GM19193 (cell line): ENCODE measurements around the gene ARFIP1.

Experiments used
- POLR2A ChIP-seq: IDR thresholded peaks from 4 replicates; pipeline ENCODE4 v1.6.1; 2011; ENCODE audit not compliant: insufficient read depth, insufficient read length; ENCODE audit errors: extremely low read depth

ARFIP1 gene

DNA sequence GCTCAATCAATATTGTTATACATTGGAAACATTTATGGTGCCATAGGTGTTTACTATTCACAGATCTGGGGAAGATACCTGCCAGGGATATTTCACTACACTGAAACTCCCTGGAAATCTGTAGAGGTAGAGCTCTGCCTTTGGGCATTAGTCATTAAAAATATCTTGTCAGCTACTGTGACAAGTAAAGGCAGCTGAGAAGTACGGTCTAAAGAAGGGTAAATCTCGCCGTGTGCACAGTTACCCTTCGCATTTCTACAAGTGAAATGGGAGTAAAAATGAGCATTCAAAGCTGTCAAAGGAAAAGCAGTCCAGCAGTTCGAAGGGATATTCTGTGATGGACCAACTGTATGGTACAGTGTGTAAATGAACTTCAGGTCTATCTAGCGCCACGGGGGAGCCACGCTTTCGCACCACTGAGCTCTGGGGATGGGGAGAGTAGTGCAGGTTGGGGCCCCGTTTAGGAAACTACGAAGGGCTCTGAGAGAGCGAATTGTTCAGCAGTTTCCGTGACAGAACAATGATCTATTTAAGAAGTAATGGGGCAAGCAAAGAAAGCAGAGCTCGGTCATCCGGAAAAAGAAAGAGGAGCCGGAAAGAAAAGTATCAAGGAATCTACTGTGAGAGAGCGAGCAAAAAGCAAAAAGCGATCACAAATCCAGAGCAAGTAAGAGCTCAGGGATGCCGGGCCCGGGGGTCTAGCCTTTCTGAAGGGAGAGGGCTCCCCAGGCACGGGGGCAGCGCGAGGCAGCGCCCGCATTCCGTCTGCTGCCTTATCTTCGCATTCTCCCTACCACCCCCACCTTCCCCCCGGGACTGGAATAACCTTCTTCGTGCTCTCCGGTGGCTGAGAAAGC is 870 bp upstream of the ARFIP1 start:
- no peak for TF ChIP-seq POLR2A

- no peak for TF ChIP-seq POLR2A
Observed at GRCh38 chr4:152780267-152780778, 569 bp downstream of the ARFIP1 start.

- no peak for TF ChIP-seq POLR2A
Observed at GRCh38 chr4:152784490-152785350, 5.0 kb downstream of the ARFIP1 start.

GRCh38 chr4:152785639-152786615 is 6.2 kb downstream of the ARFIP1 start:
- TF ChIP-seq POLR2A: no peak

GRCh38 chr4:152786627-152787026 is 6.9 kb downstream of the ARFIP1 start:
- no peak for TF ChIP-seq POLR2A

GRCh38 chr4:152795891-152796290 is 16.1 kb downstream of the ARFIP1 start:
- TF ChIP-seq POLR2A: no peak

GRCh38 chr4:152803541-152803940 is 23.8 kb downstream of the ARFIP1 start:
- TF ChIP-seq POLR2A: no peak

GRCh38 chr4:152805071-152805650 is 25.4 kb downstream of the ARFIP1 start:
- no peak for TF ChIP-seq POLR2A

- TF ChIP-seq POLR2A: no peak
Observed at GRCh38 chr4:152805818-152806217, 26.1 kb downstream of the ARFIP1 start.

DNA sequence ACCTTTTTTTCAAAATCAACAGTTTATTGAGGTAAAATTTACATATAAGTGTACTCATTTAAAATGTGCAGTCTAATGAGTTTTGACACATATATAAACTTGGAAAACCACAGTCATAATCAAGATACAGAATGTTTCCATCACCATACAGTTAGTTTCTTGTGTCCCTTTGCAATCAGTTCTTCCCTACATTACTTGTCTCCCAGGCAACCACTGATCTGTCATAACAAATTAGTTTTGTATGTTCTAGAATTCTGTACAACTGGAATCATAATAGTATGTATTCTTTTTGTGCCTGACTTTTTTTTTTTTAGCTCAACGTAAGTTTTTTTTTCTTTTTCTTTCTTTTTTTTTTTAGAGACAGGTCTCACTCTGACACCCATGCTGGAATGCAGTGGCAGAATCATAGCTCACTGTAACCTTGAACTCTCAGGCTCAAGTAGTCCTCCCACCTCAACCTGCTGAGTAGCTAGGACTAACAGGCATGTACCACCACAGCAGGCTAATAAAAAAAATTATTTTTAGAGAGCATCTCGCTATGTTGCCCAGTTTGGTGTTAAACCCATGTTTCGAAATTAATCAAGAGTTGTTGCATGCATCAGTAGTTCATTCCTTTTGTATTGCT is 26.9 kb downstream of the ARFIP1 start:
- no peak for TF ChIP-seq POLR2A

GRCh38 chr4:152807294-152807829 is 27.6 kb downstream of the ARFIP1 start:
- no peak for TF ChIP-seq POLR2A

- no peak for TF ChIP-seq POLR2A
Observed at GRCh38 chr4:152808670-152809069, 28.9 kb downstream of the ARFIP1 start.

- TF ChIP-seq POLR2A: no peak
Observed at GRCh38 chr4:152810715-152811287, 31.0 kb downstream of the ARFIP1 start.
